ENCODE results near the gene PLEKHG2.

- TF ChIP-seq, protein P1, sequence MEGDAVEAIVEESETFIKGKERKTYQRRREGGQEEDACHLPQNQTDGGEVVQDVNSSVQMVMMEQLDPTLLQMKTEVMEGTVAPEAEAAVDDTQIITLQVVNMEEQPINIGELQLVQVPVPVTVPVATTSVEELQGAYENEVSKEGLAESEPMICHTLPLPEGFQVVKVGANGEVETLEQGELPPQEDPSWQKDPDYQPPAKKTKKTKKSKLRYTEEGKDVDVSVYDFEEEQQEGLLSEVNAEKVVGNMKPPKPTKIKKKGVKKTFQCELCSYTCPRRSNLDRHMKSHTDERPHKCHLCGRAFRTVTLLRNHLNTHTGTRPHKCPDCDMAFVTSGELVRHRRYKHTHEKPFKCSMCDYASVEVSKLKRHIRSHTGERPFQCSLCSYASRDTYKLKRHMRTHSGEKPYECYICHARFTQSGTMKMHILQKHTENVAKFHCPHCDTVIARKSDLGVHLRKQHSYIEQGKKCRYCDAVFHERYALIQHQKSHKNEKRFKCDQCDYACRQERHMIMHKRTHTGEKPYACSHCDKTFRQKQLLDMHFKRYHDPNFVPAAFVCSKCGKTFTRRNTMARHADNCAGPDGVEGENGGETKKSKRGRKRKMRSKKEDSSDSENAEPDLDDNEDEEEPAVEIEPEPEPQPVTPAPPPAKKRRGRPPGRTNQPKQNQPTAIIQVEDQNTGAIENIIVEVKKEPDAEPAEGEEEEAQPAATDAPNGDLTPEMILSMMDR (IDR thresholded peaks at IDR 0.05; ENCODE audit: low read length) = no peak
- no peak for TF ChIP-seq EZH2phosphoT487 (IDR thresholded peaks at IDR 0.05; ENCODE audit: low read length)
- no peak for TF ChIP-seq EZH2 (optimal IDR thresholded peaks at IDR 0.05; ENCODE audit: low read depth, low read length)
Observed at GRCh38 chr19:39444598-39445195, 32.2 kb downstream of the PLEKHG2 start.
